Right lobe of liver (tissue), 6 donors: Measurements from ENCODE around the gene BSCL2. TPM values are rescaled to one million over a fixed set of nuclear protein-coding genes. Genes with fewer than 3 reads are reported as not detected.

Experiments used
- ATAC-seq, 4 donors: fragments of 200-7000 bp; cut with Tn5 transposase; one replicate each; pipeline ENCODE4 v1.9.1; 2020; ENCODE audit warnings: mild to moderate bottlenecking in 4 of 4, moderate library complexity in 4 of 4
- DNase-seq, 3 donors: peaks; one replicate each; pipeline ENCODE4 v3.0.0-alpha.2; 2020
- H3K27ac ChIP-seq, 3 donors: fragments of 200-600 bp; one replicate each; pipeline ENCODE4 v1.8.0; 2022
- H3K27me3 ChIP-seq, 2 donors: fragments of 200-600 bp; one replicate each; pipeline ENCODE4 v1.8.0; 2022
- H3K36me3 ChIP-seq, 4 donors: fragments of 200-600 bp; sonication (generic) in 1 of 4; one replicate each; pipeline versions ENCODE4 v1.5.1 to v1.8.0; 2017 to 2022; ENCODE audit warnings: control low read depth in 1 of 4
- H3K4me1 ChIP-seq, 4 donors: fragments of 200-600 bp; sonication (generic) in 1 of 4; one replicate each; pipeline versions ENCODE4 v1.5.1 to v1.8.0; 2017 to 2022; ENCODE audit warnings: control low read depth in 1 of 4
- H3K4me3 ChIP-seq, 3 donors: fragments of 200-600 bp; one replicate each; pipeline ENCODE4 v1.8.0; 2022
- H3K9me3 ChIP-seq, 4 donors: fragments of 200-600 bp; sonication (generic) in 1 of 4; one replicate each; pipeline versions ENCODE4 v1.5.1 to v1.8.0; 2017 to 2022; ENCODE audit warnings: control low read depth in 1 of 4
- POLR2A ChIP-seq: fragments of 450-650 bp; IDR thresholded peaks from one replicate; pipeline ENCODE4 v1.6.1; 2017; ENCODE audit warnings: antibody characterized with exemption, mild to moderate bottlenecking
- WGBS: methylation state at CpG from one replicate; pipeline ENCODE4 v1.1.6; 2018; ENCODE audit warnings: low coverage, low lambda C conversion rate; ENCODE audit not compliant: insufficient coverage; ENCODE audit errors: missing lambda C conversion rate; 5-methylcytosine and 5-hydroxymethylcytosine counted together
- intact Hi-C, 2 donors: fragments of 100-400 bp; cut with DNase I; formaldehyde crosslinking; loops; one replicate each; pipeline versions ENCODE4 v1.11.2 to v1.14.1; 2022
- small RNA-seq, 2 experiments: library from RNA; depleted of rRNA; stranded (forward); fragments of <200 nt; gene quantifications; one replicate each; pipeline ENCODE3, GENCODE V24; 2016
- total RNA-seq, 6 experiments: library from RNA; depleted of rRNA in 2 of 6; stranded (reverse); fragments of >200 nt in 2 of 6; fragmentation: NEBNext Ultra II Directional in 3 of 6; extraction: Animal tissue kit (Norgen Biotek cat#: 25700) in 3 of 6; gene quantifications; one replicate each; pipeline versions ENCODE4 v1.1.0 to v1.2.4, GENCODE V29; 2016 to 2023
- TF ChIP-seq, protein P1 (sequence below), 4 donors: fragments of 200-600 bp in 3 of 4; fragments of 450-650 bp in 1 of 4; IDR thresholded peaks; one replicate each; pipeline versions ENCODE4 v1.5.1 to v1.8.0; 2016 to 2022; ENCODE audit warnings: antibody characterized with exemption in 4 of 4, mild to moderate bottlenecking in 2 of 4
- donor health status: DM: no; HTN: yes; CAD: no.
- donor health status: DM: no; HTN: no; CAD: no.
- donor health status: DM: no; HTN: no; CAD: no.
- donor health status: DM: no; HTN: yes; CAD: no.
- donor health status: DM: no; HTN: yes; CAD: no.

Gene BSCL2
- total RNA-seq, 6 experiments from 2014 or later: 18.8 to 41.4 (median 34.3) TPM

GRCh38 chr11:62645671-62645945, 61.6 kb downstream of the BSCL2 start:
- no peak for ATAC-seq
- H3K4me1 ChIP-seq: peaks cover 0 to 17% (median 8%) of the 10 kb centered on the region in 4 donors

DNA sequence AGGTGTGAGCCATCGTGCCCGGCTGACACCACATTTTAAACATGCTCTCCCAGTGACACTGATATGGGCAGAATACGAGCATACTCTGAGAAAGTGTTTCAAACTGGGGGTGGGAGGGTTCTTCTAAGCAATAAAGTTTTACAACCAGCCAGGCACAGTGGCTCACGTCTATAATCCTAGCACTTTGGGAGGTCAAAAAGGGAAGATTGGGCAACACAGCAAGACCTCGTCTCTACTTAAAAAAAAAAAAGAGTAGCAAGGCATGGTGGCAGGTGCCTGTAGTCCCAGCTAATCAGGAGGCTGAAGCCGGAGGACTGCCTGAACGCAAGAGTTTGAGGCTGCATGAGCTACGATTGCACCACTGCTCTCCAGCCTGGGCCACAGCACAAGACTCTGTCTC, 63.0 kb downstream of the BSCL2 start:
- intact Hi-C loops: no loop called here
- no peak overlapping the region for H3K27ac ChIP-seq
- ATAC-seq: no peak

More at GRCh38 chr11:62645671-62645945, 61.6 kb downstream of the BSCL2 start:
- Histone ChIP-seq H3K4me3 (peak overlapping the region; percentile 83 to 99 (median 98)), H3K9me3 (no peaks in the 10 kb centered on the region), H3K27me3 (no peaks in the 10 kb centered on the region), H3K36me3 (peaks cover 0 to 26% (median 11%) of the 10 kb centered on the region in 4 donors), H3K27ac (peak overlapping the region; percentile 85 to 92 (median 89))
- TF ChIP-seq POLR2A: no peak
- TF ChIP-seq, protein P1, sequence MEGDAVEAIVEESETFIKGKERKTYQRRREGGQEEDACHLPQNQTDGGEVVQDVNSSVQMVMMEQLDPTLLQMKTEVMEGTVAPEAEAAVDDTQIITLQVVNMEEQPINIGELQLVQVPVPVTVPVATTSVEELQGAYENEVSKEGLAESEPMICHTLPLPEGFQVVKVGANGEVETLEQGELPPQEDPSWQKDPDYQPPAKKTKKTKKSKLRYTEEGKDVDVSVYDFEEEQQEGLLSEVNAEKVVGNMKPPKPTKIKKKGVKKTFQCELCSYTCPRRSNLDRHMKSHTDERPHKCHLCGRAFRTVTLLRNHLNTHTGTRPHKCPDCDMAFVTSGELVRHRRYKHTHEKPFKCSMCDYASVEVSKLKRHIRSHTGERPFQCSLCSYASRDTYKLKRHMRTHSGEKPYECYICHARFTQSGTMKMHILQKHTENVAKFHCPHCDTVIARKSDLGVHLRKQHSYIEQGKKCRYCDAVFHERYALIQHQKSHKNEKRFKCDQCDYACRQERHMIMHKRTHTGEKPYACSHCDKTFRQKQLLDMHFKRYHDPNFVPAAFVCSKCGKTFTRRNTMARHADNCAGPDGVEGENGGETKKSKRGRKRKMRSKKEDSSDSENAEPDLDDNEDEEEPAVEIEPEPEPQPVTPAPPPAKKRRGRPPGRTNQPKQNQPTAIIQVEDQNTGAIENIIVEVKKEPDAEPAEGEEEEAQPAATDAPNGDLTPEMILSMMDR (IDR thresholded peaks at IDR 0.05): no peak
- intact Hi-C loops: no loop called here
- 0% methylated on average over 4 of the region's 11 CpGs for WGBS
- DNase-seq: no peak

More for the DNA sequence above, 63.0 kb downstream of the BSCL2 start:
- Histone ChIP-seq H3K4me3 (no peak overlapping the region), H3K9me3 (no peaks in the 10 kb centered on the region), H3K36me3 (peaks cover 0 to 20% (median 6%) of the 10 kb centered on the region in 4 donors), H3K4me1 (peaks cover 0 to 17% (median 8%) of the 10 kb centered on the region in 4 donors), H3K27me3 (no peaks in the 10 kb centered on the region)
- TF ChIP-seq, protein P1 (IDR thresholded peaks at IDR 0.05): no peak
- TF ChIP-seq POLR2A: no peak
- no peak for DNase-seq
- WGBS: 67% methylated on average over 8 of the region's 8 CpGs

Small RNA genes lying within 50 kb of the gene (small RNA-seq; reads per million reads assigned to genes)
- gene SNORA57: 0 reads per million in 2 experiments

Other genes starting within 250 kb of the BSCL2 start
- gene AHNAK, start 160.6 kb downstream of the BSCL2 start, total RNA-seq: 100 to 1,000 TPM in 4 of 6 experiments, 10 to 100 TPM in 2; 91.0 to 180 (median 113) TPM
- gene EEF1G, start 133.5 kb downstream of the BSCL2 start, total RNA-seq: 100 to 1,000 TPM; 442 to 450 (median 449) TPM
- 10 to 100 TPM; 12.3 to 34.2 (median 21.1) TPM for gene TUT1, start 115.9 kb downstream of the BSCL2 start, total RNA-seq
- 10 to 100 TPM; 20.0 to 38.0 (median 31.8) TPM for gene MTA2, start 105.6 kb downstream of the BSCL2 start, total RNA-seq
- gene EML3, start 94.6 kb downstream of the BSCL2 start, total RNA-seq: 10 to 100 TPM; 19.1 to 36.4 (median 22.7) TPM
- 1 to 10 TPM; 1.1 to 2.9 (median 1.2) TPM for gene ROM1, start 94.2 kb downstream of the BSCL2 start, total RNA-seq
- gene B3GAT3, start 85.4 kb downstream of the BSCL2 start, total RNA-seq: 10 to 100 TPM; 17.1 to 32.8 (median 23.4) TPM
- gene GANAB, start 60.8 kb downstream of the BSCL2 start, total RNA-seq: 100 to 1,000 TPM; 131 to 237 (median 201) TPM
- gene INTS5, start 54.1 kb downstream of the BSCL2 start, total RNA-seq: 10 to 100 TPM; 12.1 to 20.3 (median 13.0) TPM
- gene C11orf98, start 42.2 kb downstream of the BSCL2 start, total RNA-seq: 10 to 100 TPM; 18.6 to 52.0 (median 25.6) TPM
- 1 to 10 TPM in 5 of 6 experiments, under 1 TPM in 1; 0.74 to 4.1 (median 2.6) TPM for gene CSKMT, start 42.1 kb downstream of the BSCL2 start, total RNA-seq
- 1 to 10 TPM; 4.0 to 6.3 (median 5.3) TPM for gene UQCC3, start 35.8 kb downstream of the BSCL2 start, total RNA-seq
- 1 to 10 TPM; 2.7 to 6.5 (median 3.7) TPM for gene LBHD1, start 35.2 kb downstream of the BSCL2 start, total RNA-seq
- gene UBXN1, start 28.4 kb downstream of the BSCL2 start, total RNA-seq: 10 to 100 TPM; 24.7 to 41.9 (median 28.0) TPM
- under 1 TPM in 1 of 6 experiments, not detected in 5; 0.12 TPM for gene LRRN4CL, start 17.9 kb downstream of the BSCL2 start, total RNA-seq
- gene GNG3, start 252 bp upstream of the BSCL2 start, total RNA-seq: not detected
- gene HNRNPUL2, start 20.0 kb upstream of the BSCL2 start, total RNA-seq: 10 to 100 TPM in 4 of 6 experiments, 1 to 10 TPM in 2; 7.9 to 17.1 (median 13.3) TPM
- gene TTC9C, start 21.1 kb upstream of the BSCL2 start, total RNA-seq: 10 to 100 TPM in 3 of 6 experiments, 1 to 10 TPM in 3; 8.5 to 13.3 (median 10.6) TPM
- 1 to 10 TPM; 3.4 to 7.1 (median 4.7) TPM for gene ZBTB3, start 46.7 kb upstream of the BSCL2 start, total RNA-seq
- gene POLR2G, start 54.2 kb upstream of the BSCL2 start, total RNA-seq: 10 to 100 TPM; 23.8 to 37.4 (median 26.6) TPM
- 10 to 100 TPM; 11.9 to 19.3 (median 16.0) TPM for gene TAF6L, start 64.0 kb upstream of the BSCL2 start, total RNA-seq
- 10 to 100 TPM; 23.9 to 47.6 (median 29.1) TPM for gene TMEM179B, start 80.0 kb upstream of the BSCL2 start, total RNA-seq
- 10 to 100 TPM in 2 of 6 experiments, 1 to 10 TPM in 4; 6.6 to 26.4 (median 8.2) TPM for gene TMEM223, start 84.6 kb upstream of the BSCL2 start, total RNA-seq
- 10 to 100 TPM; 24.7 to 42.9 (median 32.3) TPM for gene NXF1, start 98.0 kb upstream of the BSCL2 start, total RNA-seq
- 10 to 100 TPM; 22.1 to 27.8 (median 24.6) TPM for gene STX5, start 124.6 kb upstream of the BSCL2 start, total RNA-seq
- gene TEX54, start 125.4 kb upstream of the BSCL2 start, total RNA-seq: not detected
- gene WDR74, start 132.2 kb upstream of the BSCL2 start, total RNA-seq: 10 to 100 TPM; 17.6 to 30.6 (median 24.3) TPM
- 100 to 1,000 TPM in 1 of 6 experiments, 10 to 100 TPM in 5; 39.8 to 106 (median 63.0) TPM for gene SLC3A2, start 173.5 kb upstream of the BSCL2 start, total RNA-seq
- gene CHRM1, start 213.9 kb upstream of the BSCL2 start, total RNA-seq: not detected